Caco-2 (cell line): ENCODE measurements around the gene FBXW12. TPM values are rescaled to one million over a fixed set of nuclear protein-coding genes. Genes with fewer than 3 reads are reported as not detected.

Experiments
- BruUV-seq: library from RNA; stranded (reverse); fragments of 400-500 nt; replicated peaks from 2 replicates; lab custom pipeline; 2021; lab: Mats Ljungman, UMichigan
- CTCF ChIA-PET: fragments of 300-600 bp; sonication (Branson Sonifier 250); formaldehyde crosslinking; loops from one replicate; lab custom pipeline; 2022; ENCODE audit warnings: antibody characterized with exemption; lab: Charles Lee
- POLR2A ChIA-PET: fragments of 300-600 bp; sonication (Branson Sonifier 250); formaldehyde crosslinking; loops from one replicate; lab custom pipeline; 2022; ENCODE audit warnings: antibody characterized with exemption; lab: Charles Lee
- DNase-seq, 2 experiments: peaks; one replicate each; pipeline versions ENCODE4 v3.0.0 to v3.0.0-alpha.2; 2020 to 2022
- H3K27me3 ChIP-seq: replicated peaks from 2 replicates; pipeline ENCODE4 v1.6.0; 2011; ENCODE audit warnings: low read length; ENCODE audit not compliant: control insufficient read depth, insufficient read depth
- H3K36me3 ChIP-seq: 2 replicates; pipeline ENCODE4 v1.5.1; 2011; ENCODE audit warnings: low read length; ENCODE audit not compliant: control insufficient read depth, insufficient read depth
- H3K4me1 ChIP-seq: fragments of 250-450 bp; sonication (Bioruptor Pico); 2 replicates; pipeline ENCODE4 v1.5.1; 2020; ENCODE audit warnings: mild to moderate bottlenecking
- H3K4me3 ChIP-seq: 2 replicates; pipeline ENCODE4 v1.5.1; 2011; ENCODE audit warnings: low read depth, mild to moderate bottlenecking, control low read depth, low read length
- H3K9me3 ChIP-seq: fragments of 250-450 bp; sonication (Bioruptor Pico); 2 replicates; pipeline ENCODE4 v1.5.1; 2020; ENCODE audit warnings: mild to moderate bottlenecking, moderate library complexity
- H3K27ac Mint-ChIP-seq: one replicate; pipeline ENCODE4 v1.8.0; 2022; ENCODE audit warnings: mixed read lengths; ENCODE audit not compliant: unreplicated experiment
- H3K27me3 Mint-ChIP-seq: one replicate; pipeline ENCODE4 v1.8.0; 2022; ENCODE audit warnings: mixed read lengths; ENCODE audit not compliant: insufficient read depth, unreplicated experiment
- H3K36me3 Mint-ChIP-seq: one replicate; pipeline ENCODE4 v1.8.0; 2022; ENCODE audit warnings: mild to moderate bottlenecking, mixed read lengths; ENCODE audit not compliant: insufficient read depth, unreplicated experiment
- H3K4me1 Mint-ChIP-seq: one replicate; pipeline ENCODE4 v1.8.0; 2022; ENCODE audit warnings: low read depth, mixed read lengths; ENCODE audit not compliant: unreplicated experiment
- H3K4me3 Mint-ChIP-seq: one replicate; pipeline ENCODE4 v1.8.0; 2022; ENCODE audit warnings: mild to moderate bottlenecking, moderate library complexity, mixed read lengths; ENCODE audit not compliant: unreplicated experiment
- H3K9me3 Mint-ChIP-seq: one replicate; pipeline ENCODE4 v1.8.0; 2022; ENCODE audit warnings: mixed read lengths; ENCODE audit not compliant: unreplicated experiment
- CTCF ChIP-seq, 2 experiments: fragments of 200-600 bp in 1 of 2; IDR thresholded peaks; 1 replicate in 1 of 2; 2 replicates in 1 of 2; pipeline versions ENCODE4 v1.5.1 to v1.8.0; 2011 to 2022; ENCODE audit warnings: antibody characterized with exemption in 1 of 2, control low read depth in 1 of 2, inconsistent platforms in 1 of 2, low read depth in 1 of 2, low read length in 1 of 2, mild to moderate bottlenecking in 1 of 2, moderate library complexity in 1 of 2; ENCODE audit not compliant: insufficient read depth in 1 of 2, severe bottlenecking in 1 of 2, unreplicated experiment in 1 of 2
- intact Hi-C: fragments of 100-400 bp; cut with micrococcal nuclease; formaldehyde crosslinking; loops from one replicate; pipeline ENCODE4 v1.10.0; 2022; ENCODE audit not compliant: unreplicated experiment
- total RNA-seq: library from RNA; stranded (reverse); gene quantifications from 2 replicates; pipeline ENCODE4 v1.2.3, GENCODE V29; 2022

The FBXW12 gene
- total RNA-seq, 1 experiment from 2014 or later = 1.7 TPM

- DNase-seq = no peak
- Mint-ChIP-seq H3K4me1 (peaks cover 27% of the 10 kb centered on the region), H3K36me3 (peaks cover under 1% of the 10 kb centered on the region), H3K27me3 (no peaks in the 10 kb centered on the region), H3K9me3 (peaks cover 25% of the 10 kb centered on the region), H3K4me3 (no peak overlapping the region), H3K27ac (no peak overlapping the region)
- H3K9me3 ChIP-seq = peaks cover 8% of the 10 kb centered on the region
- intact Hi-C loops = no loop called here
- ChIA-PET CTCF (interaction anchor here (1.1 kb wide), 1 partner anchor 69 kb away, joined by 5 read pairs; no protein-coding TSS in a partner anchor), POLR2A (no interaction called here)
- no peaks in the 10 kb centered on the region for H3K27me3 ChIP-seq
- H3K4me1 ChIP-seq = peaks cover 3% of the 10 kb centered on the region
- BruUV-seq = no TSS peak
- H3K36me3 ChIP-seq = no peaks in the 10 kb centered on the region
- no peak overlapping the region for H3K4me3 ChIP-seq
- no peak for TF ChIP-seq CTCF (IDR thresholded peaks at IDR 0.05; ENCODE audit: insufficient read depth in 1 of 2, low read depth in 1 of 2, low read length in 1 of 2, severe bottlenecking in 1 of 2, unreplicated experiment in 1 of 2)
These were observed 4.8 kb upstream of the FBXW12 start for GRCh38 chr3:48367201-48367600.

GRCh38 chr3:48369693-48370332, 2.2 kb upstream of the FBXW12 start:
- Histone ChIP-seq H3K4me3 (no peak overlapping the region), H3K9me3 (no peaks in the 10 kb centered on the region), H3K27me3 (no peaks in the 10 kb centered on the region), H3K4me1 (peaks cover 19% of the 10 kb centered on the region), H3K36me3 (no peaks in the 10 kb centered on the region)
- ChIA-PET POLR2A (no interaction called here), CTCF (no interaction called here)
- DNase-seq = no peak
- Mint-ChIP-seq H3K9me3 (peaks cover 13% of the 10 kb centered on the region), H3K4me1 (peaks cover 42% of the 10 kb centered on the region), H3K27me3 (no peaks in the 10 kb centered on the region), H3K4me3 (no peak overlapping the region), H3K27ac (no peak overlapping the region), H3K36me3 (peaks cover 4% of the 10 kb centered on the region)
- intact Hi-C loops = no loop called here
- BruUV-seq = no TSS peak
- TF ChIP-seq CTCF (IDR thresholded peaks at IDR 0.05; ENCODE audit: insufficient read depth in 1 of 2, low read depth in 1 of 2, low read length in 1 of 2, severe bottlenecking in 1 of 2, unreplicated experiment in 1 of 2) = no peak

- no peak overlapping the region for H3K27ac Mint-ChIP-seq
- Histone ChIP-seq H3K36me3 (no peaks in the 10 kb centered on the region), H3K4me1 (peaks cover 19% of the 10 kb centered on the region), H3K9me3 (no peaks in the 10 kb centered on the region), H3K4me3 (no peak overlapping the region), H3K27me3 (no peaks in the 10 kb centered on the region)
- ChIA-PET POLR2A (no interaction called here), CTCF (no interaction called here)
- BruUV-seq = no TSS peak
- TF ChIP-seq CTCF (IDR thresholded peaks at IDR 0.05; ENCODE audit: insufficient read depth in 1 of 2, low read depth in 1 of 2, low read length in 1 of 2, severe bottlenecking in 1 of 2, unreplicated experiment in 1 of 2) = no peak
- H3K9me3 Mint-ChIP-seq = peaks cover 7% of the 10 kb centered on the region
- H3K4me1 Mint-ChIP-seq = peaks cover 42% of the 10 kb centered on the region
- H3K4me3 Mint-ChIP-seq = no peak overlapping the region
- no peak for DNase-seq
- H3K36me3 Mint-ChIP-seq = peaks cover 4% of the 10 kb centered on the region
- intact Hi-C loops = no loop called here
- H3K27me3 Mint-ChIP-seq = no peaks in the 10 kb centered on the region
These were observed 1.7 kb upstream of the FBXW12 start for GRCh38 chr3:48370333-48370713.
